GM18951 (cell line): ENCODE measurements around the gene AUTS2.

ENCODE experiments used
- POLR2A ChIP-seq: IDR thresholded peaks from 4 replicates; pipeline ENCODE4 v1.6.1; 2011; ENCODE audit warnings: mild to moderate bottlenecking; ENCODE audit not compliant: insufficient read length, insufficient read depth; ENCODE audit errors: extremely low read depth
- in situ Hi-C: fragments of 300-500 bp; cut with MboI; formaldehyde crosslinking; loops from one replicate; pipeline ENCODE4 v1.12.0; 2022; ENCODE audit warnings: low sequenced_read_pairs, mixed read lengths, inconsistent platforms; ENCODE audit not compliant: unreplicated experiment

Gene AUTS2

GRCh38 chr7:70217571-70217970, 619.3 kb downstream of the AUTS2 start:
- TF ChIP-seq POLR2A = no peak
- in situ Hi-C loops = no loop called here

DNA sequence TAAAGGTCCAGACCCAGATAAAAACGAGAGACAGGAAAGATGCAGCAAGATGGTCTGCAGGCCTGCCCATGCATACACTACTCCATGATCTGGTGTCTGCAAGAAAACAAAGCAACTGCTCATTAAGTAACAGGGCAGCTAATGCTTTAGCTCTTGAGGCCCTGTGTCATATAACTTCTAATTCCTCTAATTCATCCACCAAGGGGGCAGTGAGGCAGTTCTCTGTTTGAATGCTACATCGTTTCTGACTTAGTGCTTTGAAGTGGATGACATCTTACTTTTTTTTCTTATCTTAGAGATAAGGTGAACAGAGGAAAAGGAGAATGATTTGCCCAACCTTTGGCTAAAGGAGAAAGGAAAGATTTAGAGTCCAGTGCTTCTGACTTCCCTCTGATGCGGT, 619.7 kb downstream of the AUTS2 start:
- in situ Hi-C loops = no loop called here

DNA sequence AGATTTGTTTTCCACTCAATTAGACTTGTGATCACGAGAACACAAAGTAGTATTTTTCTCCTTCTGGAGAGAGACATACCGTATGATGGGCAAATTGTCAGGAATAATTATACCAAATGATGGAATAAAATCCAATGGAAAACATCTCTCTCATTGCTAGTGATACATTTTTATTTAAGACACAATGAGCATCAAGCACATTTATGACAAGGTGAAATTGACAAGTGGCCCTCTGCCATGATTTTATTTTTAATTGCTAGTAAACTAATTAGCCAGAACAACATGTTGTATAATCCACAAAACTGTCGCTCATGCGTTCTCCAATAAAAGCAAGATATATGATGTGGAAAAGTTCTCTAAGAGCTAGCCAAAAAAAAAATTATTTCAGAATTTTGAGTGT, 620.8 kb downstream of the AUTS2 start:
- no peak for TF ChIP-seq POLR2A
- in situ Hi-C loops = no loop called here

More for the DNA sequence above, 619.7 kb downstream of the AUTS2 start:
- no peak for TF ChIP-seq POLR2A

GRCh38 chr7:70229242-70229641, 631.0 kb downstream of the AUTS2 start:
- no peak for TF ChIP-seq POLR2A
- in situ Hi-C loops = no loop called here

DNA sequence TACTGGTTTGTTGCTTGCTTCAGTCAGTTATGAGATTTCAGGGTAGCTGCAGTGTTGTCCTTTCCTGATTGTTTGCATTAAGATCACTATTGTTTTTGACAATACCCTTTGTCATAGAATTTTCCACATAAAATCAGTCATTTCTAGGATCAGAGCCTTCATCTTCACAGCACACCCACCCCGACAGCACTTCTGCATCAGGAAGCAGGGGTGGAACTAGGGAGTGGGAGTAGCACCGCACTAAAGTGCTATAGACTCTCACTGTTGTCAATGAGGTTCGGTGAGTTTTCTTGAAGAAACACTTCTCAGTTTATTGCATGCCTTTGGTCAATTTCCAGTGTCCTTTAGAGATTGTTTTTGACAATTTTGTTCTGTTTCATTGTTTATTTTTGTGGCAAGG, 632.5 kb downstream of the AUTS2 start:
- in situ Hi-C loops = no loop called here
- no peak for TF ChIP-seq POLR2A

DNA sequence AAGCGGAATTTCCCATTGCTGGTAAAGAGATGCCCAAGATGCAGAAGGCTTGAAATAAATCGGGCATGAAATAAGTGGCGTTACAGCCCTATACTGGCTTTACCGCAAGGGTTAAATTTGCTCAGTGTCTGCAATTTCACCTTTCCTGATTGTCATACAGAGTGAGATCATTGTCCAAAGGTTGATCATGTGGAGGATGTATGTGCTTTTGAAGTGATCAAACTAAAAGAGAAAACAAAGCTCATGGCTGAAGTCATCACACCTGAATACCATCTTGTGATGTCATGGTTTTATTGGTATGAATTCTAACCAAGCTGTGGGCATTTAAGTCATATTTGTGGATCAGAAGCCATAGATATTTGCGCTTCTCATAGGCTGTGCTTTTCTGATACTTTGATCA, 635.5 kb downstream of the AUTS2 start:
- no peak for TF ChIP-seq POLR2A
- in situ Hi-C loops = no loop called here

DNA sequence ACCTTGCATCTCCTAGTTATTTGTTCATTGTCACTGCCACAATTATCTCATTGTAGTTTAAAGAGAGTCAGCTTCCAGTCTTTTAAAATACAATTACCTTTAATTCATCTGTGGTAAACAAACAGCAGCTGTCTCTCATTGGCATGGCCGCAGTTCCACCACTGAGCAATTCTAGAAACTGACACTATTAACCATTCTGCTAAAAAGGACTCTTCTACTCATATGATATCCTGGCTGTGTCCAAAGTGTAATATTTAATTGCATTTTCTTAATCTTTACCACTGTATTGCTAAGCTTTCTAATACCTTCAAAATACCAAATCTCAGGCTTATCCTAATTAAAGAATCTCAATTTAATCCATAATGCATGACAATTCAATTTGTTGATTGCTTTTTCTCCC, 639.0 kb downstream of the AUTS2 start:
- in situ Hi-C loops = no loop called here
- no peak for TF ChIP-seq POLR2A

GRCh38 chr7:70237831-70238575, 639.7 kb downstream of the AUTS2 start:
- no peak for TF ChIP-seq POLR2A
- in situ Hi-C loops = no loop called here

- in situ Hi-C loops = no loop called here
- TF ChIP-seq POLR2A = no peak
These were observed 641.6 kb downstream of the AUTS2 start for GRCh38 chr7:70239918-70240317.

DNA sequence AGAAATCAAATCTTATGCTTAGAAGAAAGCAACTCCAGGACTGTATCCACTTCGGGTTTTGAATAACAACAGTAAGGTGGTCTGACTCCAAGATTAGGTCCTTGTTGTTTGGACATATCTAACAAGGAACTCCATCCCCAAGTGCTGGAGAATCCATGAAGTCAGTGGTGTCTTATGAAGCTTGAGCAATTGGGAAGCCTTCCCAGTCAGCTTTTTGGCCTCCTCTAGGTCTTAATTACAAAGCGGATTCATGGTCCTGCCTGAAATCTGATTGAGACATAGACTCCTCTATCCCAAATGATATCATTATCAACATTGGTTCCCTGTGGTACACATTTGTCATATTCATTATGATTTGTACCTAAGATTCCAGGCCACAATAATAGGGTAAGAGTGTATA, 642.6 kb downstream of the AUTS2 start:
- in situ Hi-C loops = no loop called here
- TF ChIP-seq POLR2A = no peak

DNA sequence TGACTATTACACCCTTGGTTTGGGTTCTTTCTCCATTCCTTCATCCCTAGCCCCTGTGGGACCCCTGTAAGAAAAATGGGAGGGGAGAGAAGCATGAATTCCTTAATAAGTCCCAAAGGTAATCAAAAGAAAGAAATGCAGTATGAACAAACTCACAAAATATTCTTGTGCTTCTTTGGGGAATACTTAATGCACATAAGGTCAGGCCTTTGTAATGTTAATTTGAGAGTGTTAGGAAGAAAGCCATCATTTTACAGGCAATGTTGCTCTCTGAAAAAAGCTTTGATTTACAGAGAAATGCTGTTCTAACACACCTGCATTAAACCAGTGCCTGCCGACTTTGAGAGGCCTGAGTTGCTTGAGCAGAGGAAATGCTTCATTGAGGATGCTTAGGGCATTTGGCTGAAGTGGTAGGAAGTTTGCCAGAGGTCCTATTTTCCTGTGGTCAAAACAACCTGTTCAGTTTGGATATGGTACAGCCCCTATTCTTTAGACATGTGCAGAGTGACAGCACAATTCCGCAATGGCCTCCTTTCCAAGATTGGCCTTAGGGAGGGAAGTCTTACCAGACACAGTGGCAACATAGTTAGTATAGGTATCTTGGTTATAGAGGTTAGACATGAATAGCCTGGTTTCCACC, 643.4 kb downstream of the AUTS2 start:
- TF ChIP-seq POLR2A = no peak
- in situ Hi-C loops = no loop called here

DNA sequence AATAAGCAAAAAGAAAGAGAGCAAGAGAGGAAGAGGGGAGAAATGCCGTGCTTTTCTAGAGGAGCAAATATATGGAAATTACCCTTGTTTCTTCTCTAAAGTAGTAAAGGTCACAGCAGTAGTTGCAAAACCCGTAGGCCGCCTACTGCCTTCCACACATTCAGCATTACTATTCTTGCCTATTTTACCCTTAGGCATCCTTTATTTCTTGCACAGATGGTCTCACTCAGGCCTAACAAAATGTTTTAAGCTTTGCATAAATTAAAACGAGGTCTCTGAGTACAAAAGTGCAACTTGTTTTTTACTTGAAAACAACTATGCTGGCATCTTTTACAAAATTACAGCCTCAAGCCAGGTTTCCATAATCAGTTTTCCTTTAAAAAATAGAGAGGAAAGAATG, 644.6 kb downstream of the AUTS2 start:
- in situ Hi-C loops = no loop called here

DNA sequence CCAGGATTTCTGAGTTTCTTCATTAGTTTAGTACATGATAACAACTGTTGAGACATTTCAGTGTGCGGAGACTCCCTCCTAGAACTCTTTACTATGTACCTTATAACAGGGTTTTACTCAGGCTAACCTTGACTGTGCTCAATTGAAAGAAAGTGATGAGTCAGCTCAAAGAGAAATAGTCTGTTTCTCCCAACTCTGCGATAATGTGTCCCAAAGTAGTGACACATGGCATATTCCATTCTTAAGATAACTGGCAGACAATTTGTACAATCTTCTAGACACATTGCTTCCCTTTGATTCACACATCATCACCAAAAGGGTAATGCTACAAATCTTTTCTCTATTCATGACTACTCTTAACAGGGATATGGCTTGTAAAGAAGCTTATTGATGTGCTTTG, 645.2 kb downstream of the AUTS2 start:
- TF ChIP-seq POLR2A = no peak
- in situ Hi-C loops = no loop called here

More for the DNA sequence above, 644.6 kb downstream of the AUTS2 start:
- no peak for TF ChIP-seq POLR2A

DNA sequence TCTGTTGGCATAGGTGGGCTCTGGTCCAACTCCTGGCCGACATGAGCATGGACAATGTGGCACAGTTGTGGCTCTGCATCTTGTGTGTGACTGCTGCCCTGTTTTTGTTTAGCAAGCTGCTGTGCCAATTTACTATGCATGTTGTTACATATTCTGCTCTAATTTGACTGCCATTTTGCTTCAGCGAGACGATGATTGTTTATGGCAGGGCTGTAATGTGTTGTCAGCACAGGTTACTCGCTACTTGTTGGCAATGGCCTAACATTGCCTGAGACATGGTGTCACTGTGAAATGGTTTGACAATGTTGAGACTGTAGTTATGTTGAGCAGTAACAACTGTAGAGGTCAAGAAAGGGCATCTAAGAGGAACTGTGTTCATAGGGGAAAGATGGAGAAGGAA, 659.6 kb downstream of the AUTS2 start:
- in situ Hi-C loops = no loop called here
- TF ChIP-seq POLR2A = no peak
